ENCODE results near the gene CCDC171. TPM values are rescaled to one million over a fixed set of nuclear protein-coding genes. Genes with fewer than 3 reads are reported as not detected.

CCDC171 gene
- total and polyA plus RNA-seq, 12 donors, result 1.2 to 4.9 (median 2.7) TPM

- H3K36me3 ChIP-seq (replicated peaks in 1 of 2), result no peaks in the 10 kb centered on the region
- WGBS, 4 donors, result 84 to 88% (median 86%) methylated on average over 3 of the region's 3 CpGs
- no peak for DNase-seq
- no peaks in the 10 kb centered on the region for H3K4me1 ChIP-seq (replicated peaks in 1 of 2)
- no peak overlapping the region for H3K27ac ChIP-seq
- H3K4me3 ChIP-seq, result no peak overlapping the region
- no peaks in the 10 kb centered on the region for H3K9me3 ChIP-seq (replicated peaks in 1 of 3)
- intact Hi-C loops (cut with DNase I), result no loop called here
- no peaks in the 10 kb centered on the region for H3K27me3 ChIP-seq
- TF ChIP-seq CTCF (IDR thresholded peaks at IDR 0.05) (no peak), POLR2A (IDR thresholded peaks at IDR 0.05) (no peak)
Observed at GRCh38 chr9:15961217-15961616, 408.4 kb downstream of the CCDC171 start.

- WGBS, 4 donors, result 88 to 94% (median 90%) methylated on average over 2 of the region's 2 CpGs
- H3K27ac ChIP-seq, result no peak overlapping the region
- H3K36me3 ChIP-seq (replicated peaks in 1 of 2), result no peaks in the 10 kb centered on the region
- DNase-seq, result no peak
- no peak for TF ChIP-seq CTCF (IDR thresholded peaks at IDR 0.05)
- no peaks in the 10 kb centered on the region for H3K27me3 ChIP-seq
- H3K9me3 ChIP-seq (replicated peaks in 1 of 3), result no peaks in the 10 kb centered on the region
- intact Hi-C loops (cut with DNase I), result no loop called here
- no peaks in the 10 kb centered on the region for H3K4me1 ChIP-seq (replicated peaks in 1 of 2)
- H3K4me3 ChIP-seq, result no peak overlapping the region
Observed at GRCh38 chr9:15965246-15965745, 412.5 kb downstream of the CCDC171 start.

GRCh38 chr9:15966471-15966870 is 413.6 kb downstream of the CCDC171 start:
- 58 to 76% (median 70%) methylated on average over 1 of the region's 1 CpG for WGBS, 4 donors
- H3K27me3 ChIP-seq, result no peaks in the 10 kb centered on the region
- TF ChIP-seq POLR2A (IDR thresholded peaks at IDR 0.05), result no peak
- TF ChIP-seq CTCF (IDR thresholded peaks at IDR 0.05), result no peak
- H3K4me3 ChIP-seq, result no peak overlapping the region
- no peaks in the 10 kb centered on the region for H3K4me1 ChIP-seq (replicated peaks in 1 of 2)
- DNase-seq, result no peak
- intact Hi-C loops (cut with DNase I), result no loop called here
- no peaks in the 10 kb centered on the region for H3K9me3 ChIP-seq (replicated peaks in 1 of 3)
- H3K27ac ChIP-seq, result no peak overlapping the region
- H3K36me3 ChIP-seq (replicated peaks in 1 of 2), result no peaks in the 10 kb centered on the region

GRCh38 chr9:15967068-15967467 is 414.2 kb downstream of the CCDC171 start:
- Histone ChIP-seq H3K4me1 (replicated peaks in 1 of 2) (no peaks in the 10 kb centered on the region), H3K9me3 (replicated peaks in 1 of 3) (no peaks in the 10 kb centered on the region), H3K27me3 (no peaks in the 10 kb centered on the region), H3K4me3 (no peak overlapping the region), H3K27ac (no peak overlapping the region), H3K36me3 (replicated peaks in 1 of 2) (no peaks in the 10 kb centered on the region)
- TF ChIP-seq CTCF (IDR thresholded peaks at IDR 0.05) (no peak), POLR2A (IDR thresholded peaks at IDR 0.05) (no peak)
- intact Hi-C loops (cut with DNase I), result no loop called here
- DNase-seq, result no peak
- WGBS, 4 donors, result 79 to 87% (median 84%) methylated on average over 3 of the region's 3 CpGs
